ENCODE data around the gene AMPH.
"Not testable (repeated sequence)": the region's sequence is repeated elsewhere in the genome, so short reads cannot be mapped to it uniquely, and the experiment has no call there.

Gene AMPH

GRCh38 chr7:38395921-38396552, 235.1 kb downstream of the AMPH start:
- H3K4me3 ChIP-seq (ENCODE audit: low read length in 2 of 2); H3K36me3 ChIP-seq (ENCODE audit: control insufficient read depth in 2 of 2, insufficient read depth in 2 of 2, low read length in 2 of 2); H3K27me3 ChIP-seq (ENCODE audit: control insufficient read depth in 1 of 2, insufficient read depth in 2 of 2, low read length in 2 of 2): not testable (repeated sequence)

DNA sequence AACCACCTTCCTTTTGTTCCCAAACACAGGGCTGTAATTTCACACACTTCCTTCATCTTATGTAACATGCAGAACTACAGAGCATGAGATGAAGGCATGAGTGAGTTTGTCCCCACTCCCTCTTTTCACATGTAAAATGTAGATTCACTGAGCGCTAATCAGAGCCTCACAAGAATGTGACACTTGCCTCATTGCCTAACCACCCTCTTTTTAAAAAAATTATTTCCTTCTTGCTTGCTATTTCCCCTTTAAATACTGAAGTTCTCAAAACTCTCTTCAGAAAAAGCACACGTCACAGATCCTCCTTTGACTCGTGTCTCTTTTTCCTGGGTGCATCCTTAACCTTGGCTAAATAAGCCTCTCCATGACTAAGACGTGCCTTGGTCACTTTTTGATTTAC, 236.5 kb downstream of the AMPH start:
- H3K9ac ChIP-seq (ENCODE audit: low read length in 2 of 2): no peak overlapping the region
- no peaks in the 10 kb centered on the region for H3K4me1 ChIP-seq (ENCODE audit: control insufficient read depth, insufficient read depth, low read length)
- H3K27me3 ChIP-seq (ENCODE audit: control insufficient read depth in 1 of 2, insufficient read depth in 2 of 2, low read length in 2 of 2): no peaks in the 10 kb centered on the region
- H3K27ac ChIP-seq (ENCODE audit: low read length): no peak overlapping the region
- H3K9me3 ChIP-seq (ENCODE audit: control insufficient read depth in 2 of 2, low read length in 2 of 2): no peaks in the 10 kb centered on the region
- H3K36me3 ChIP-seq (ENCODE audit: control insufficient read depth in 2 of 2, insufficient read depth in 2 of 2, low read length in 2 of 2): no peaks in the 10 kb centered on the region
- H3K4me3 ChIP-seq (ENCODE audit: low read length in 2 of 2): no peak overlapping the region

More at GRCh38 chr7:38395921-38396552, 235.1 kb downstream of the AMPH start:
- H3K27ac ChIP-seq (ENCODE audit: low read length); H3K4me1 ChIP-seq (ENCODE audit: control insufficient read depth, insufficient read depth, low read length); H3K9ac ChIP-seq (ENCODE audit: low read length in 2 of 2); H3K9me3 ChIP-seq (ENCODE audit: control insufficient read depth in 2 of 2, low read length in 2 of 2): not testable (repeated sequence)

GRCh38 chr7:38393874-38394273, 237.3 kb downstream of the AMPH start:
- no peak overlapping the region for H3K4me3 ChIP-seq (ENCODE audit: low read length in 2 of 2)
- H3K36me3 ChIP-seq (ENCODE audit: control insufficient read depth in 2 of 2, insufficient read depth in 2 of 2, low read length in 2 of 2): no peaks in the 10 kb centered on the region
- H3K4me1 ChIP-seq (ENCODE audit: control insufficient read depth, insufficient read depth, low read length): no peaks in the 10 kb centered on the region
- H3K9me3 ChIP-seq (ENCODE audit: control insufficient read depth in 2 of 2, low read length in 2 of 2): no peaks in the 10 kb centered on the region
- H3K27ac ChIP-seq (ENCODE audit: low read length): no peak overlapping the region
- no peaks in the 10 kb centered on the region for H3K27me3 ChIP-seq (ENCODE audit: control insufficient read depth in 1 of 2, insufficient read depth in 2 of 2, low read length in 2 of 2)
- no peak overlapping the region for H3K9ac ChIP-seq (ENCODE audit: low read length in 2 of 2)

- H3K27ac ChIP-seq (ENCODE audit: low read length): no peak overlapping the region
- no peaks in the 10 kb centered on the region for H3K9me3 ChIP-seq (ENCODE audit: control insufficient read depth in 2 of 2, low read length in 2 of 2)
- H3K27me3 ChIP-seq (ENCODE audit: control insufficient read depth in 1 of 2, insufficient read depth in 2 of 2, low read length in 2 of 2): no peaks in the 10 kb centered on the region
- no peaks in the 10 kb centered on the region for H3K4me1 ChIP-seq (ENCODE audit: control insufficient read depth, insufficient read depth, low read length)
- H3K4me3 ChIP-seq (ENCODE audit: low read length in 2 of 2): no peak overlapping the region
- H3K36me3 ChIP-seq (ENCODE audit: control insufficient read depth in 2 of 2, insufficient read depth in 2 of 2, low read length in 2 of 2): no peaks in the 10 kb centered on the region
- H3K9ac ChIP-seq (ENCODE audit: low read length in 2 of 2): no peak overlapping the region
Measured at GRCh38 chr7:38391751-38392150, 239.4 kb downstream of the AMPH start.

- Histone ChIP-seq H3K36me3 (ENCODE audit: control insufficient read depth in 2 of 2, insufficient read depth in 2 of 2, low read length in 2 of 2) (no peaks in the 10 kb centered on the region), H3K27me3 (ENCODE audit: control insufficient read depth in 1 of 2, insufficient read depth in 2 of 2, low read length in 2 of 2) (no peaks in the 10 kb centered on the region), H3K9ac (ENCODE audit: low read length in 2 of 2) (no peak overlapping the region), H3K9me3 (ENCODE audit: control insufficient read depth in 2 of 2, low read length in 2 of 2) (no peaks in the 10 kb centered on the region), H3K4me3 (ENCODE audit: low read length in 2 of 2) (no peak overlapping the region), H3K4me1 (ENCODE audit: control insufficient read depth, insufficient read depth, low read length) (no peaks in the 10 kb centered on the region), H3K27ac (ENCODE audit: low read length) (no peak overlapping the region)
Measured at GRCh38 chr7:38385682-38386081, 245.5 kb downstream of the AMPH start.

- Histone ChIP-seq H3K27ac (ENCODE audit: low read length) (no peak overlapping the region), H3K27me3 (ENCODE audit: control insufficient read depth in 1 of 2, insufficient read depth in 2 of 2, low read length in 2 of 2) (no peaks in the 10 kb centered on the region), H3K4me3 (ENCODE audit: low read length in 2 of 2) (no peak overlapping the region), H3K9me3 (ENCODE audit: control insufficient read depth in 2 of 2, low read length in 2 of 2) (no peaks in the 10 kb centered on the region), H3K4me1 (ENCODE audit: control insufficient read depth, insufficient read depth, low read length) (no peaks in the 10 kb centered on the region), H3K9ac (ENCODE audit: low read length in 2 of 2) (no peak overlapping the region), H3K36me3 (ENCODE audit: control insufficient read depth in 2 of 2, insufficient read depth in 2 of 2, low read length in 2 of 2) (no peaks in the 10 kb centered on the region)
Measured at GRCh38 chr7:38383281-38383680, 247.9 kb downstream of the AMPH start.

- Histone ChIP-seq H3K9ac (ENCODE audit: low read length in 2 of 2) (no peak overlapping the region), H3K36me3 (ENCODE audit: control insufficient read depth in 2 of 2, insufficient read depth in 2 of 2, low read length in 2 of 2) (no peaks in the 10 kb centered on the region), H3K4me1 (ENCODE audit: control insufficient read depth, insufficient read depth, low read length) (no peaks in the 10 kb centered on the region), H3K27me3 (ENCODE audit: control insufficient read depth in 1 of 2, insufficient read depth in 2 of 2, low read length in 2 of 2) (no peaks in the 10 kb centered on the region), H3K4me3 (ENCODE audit: low read length in 2 of 2) (no peak overlapping the region), H3K27ac (ENCODE audit: low read length) (no peak overlapping the region), H3K9me3 (ENCODE audit: control insufficient read depth in 2 of 2, low read length in 2 of 2) (no peaks in the 10 kb centered on the region)
Measured at GRCh38 chr7:38382684-38383083, 248.5 kb downstream of the AMPH start.

- Histone ChIP-seq H3K36me3 (ENCODE audit: control insufficient read depth in 2 of 2, insufficient read depth in 2 of 2, low read length in 2 of 2) (no peaks in the 10 kb centered on the region), H3K9ac (ENCODE audit: low read length in 2 of 2) (no peak overlapping the region), H3K4me3 (ENCODE audit: low read length in 2 of 2) (no peak overlapping the region), H3K9me3 (ENCODE audit: control insufficient read depth in 2 of 2, low read length in 2 of 2) (no peaks in the 10 kb centered on the region), H3K27ac (ENCODE audit: low read length) (no peak overlapping the region), H3K4me1 (ENCODE audit: control insufficient read depth, insufficient read depth, low read length) (no peaks in the 10 kb centered on the region), H3K27me3 (ENCODE audit: control insufficient read depth in 1 of 2, insufficient read depth in 2 of 2, low read length in 2 of 2) (no peaks in the 10 kb centered on the region)
Measured at GRCh38 chr7:38375453-38375852, 255.7 kb downstream of the AMPH start.

DNA sequence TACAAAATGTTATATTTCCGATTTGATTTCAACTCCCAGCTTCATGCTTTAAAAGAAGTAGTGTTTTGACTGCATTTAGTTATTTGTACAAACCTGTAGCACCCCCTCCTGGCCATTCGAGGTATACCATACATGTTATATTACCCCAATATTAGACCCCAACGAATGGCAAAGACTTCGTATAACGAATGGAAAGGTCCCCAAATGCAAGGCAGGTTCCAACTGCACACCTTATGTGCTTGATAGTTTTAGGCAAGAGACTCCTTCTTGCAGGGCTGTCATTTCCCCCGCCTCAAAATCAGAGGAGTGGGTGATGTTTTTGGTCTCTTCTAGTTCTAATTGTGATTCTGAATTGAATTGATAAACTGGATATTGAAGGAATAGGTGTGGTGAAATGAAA, 256.7 kb downstream of the AMPH start:
- H3K27ac ChIP-seq (ENCODE audit: low read length): no peak overlapping the region

DNA sequence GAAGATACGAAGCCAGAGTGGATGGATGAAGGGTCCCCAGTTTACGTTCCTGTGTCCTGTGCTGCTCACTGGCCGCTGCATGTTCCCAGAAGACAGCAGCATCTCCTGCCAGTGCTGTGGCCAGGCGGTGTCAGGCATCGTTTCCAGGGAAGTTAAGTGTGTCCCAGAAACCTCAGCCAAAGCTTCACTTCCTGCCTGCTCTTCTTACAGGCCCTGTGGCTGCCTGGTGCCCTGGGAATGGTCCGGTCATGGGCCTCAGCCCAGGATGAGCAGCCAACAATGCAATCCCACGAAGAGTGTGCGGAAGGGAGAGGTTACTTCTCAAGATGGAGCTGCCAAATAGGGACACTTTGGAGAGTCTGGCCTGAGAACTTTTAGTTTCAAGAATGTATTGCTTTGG, 258.0 kb downstream of the AMPH start:
- Histone ChIP-seq H3K9ac (ENCODE audit: low read length in 2 of 2) (no peak overlapping the region), H3K27ac (ENCODE audit: low read length) (no peak overlapping the region)

More for the DNA sequence above, 256.7 kb downstream of the AMPH start:
- Histone ChIP-seq H3K9me3 (ENCODE audit: control insufficient read depth in 2 of 2, low read length in 2 of 2) (no peaks in the 10 kb centered on the region), H3K36me3 (ENCODE audit: control insufficient read depth in 2 of 2, insufficient read depth in 2 of 2, low read length in 2 of 2) (no peaks in the 10 kb centered on the region), H3K27me3 (ENCODE audit: control insufficient read depth in 1 of 2, insufficient read depth in 2 of 2, low read length in 2 of 2) (no peaks in the 10 kb centered on the region), H3K9ac (ENCODE audit: low read length in 2 of 2) (no peak overlapping the region), H3K4me3 (ENCODE audit: low read length in 2 of 2) (no peak overlapping the region), H3K4me1 (ENCODE audit: control insufficient read depth, insufficient read depth, low read length) (no peaks in the 10 kb centered on the region)

DNA sequence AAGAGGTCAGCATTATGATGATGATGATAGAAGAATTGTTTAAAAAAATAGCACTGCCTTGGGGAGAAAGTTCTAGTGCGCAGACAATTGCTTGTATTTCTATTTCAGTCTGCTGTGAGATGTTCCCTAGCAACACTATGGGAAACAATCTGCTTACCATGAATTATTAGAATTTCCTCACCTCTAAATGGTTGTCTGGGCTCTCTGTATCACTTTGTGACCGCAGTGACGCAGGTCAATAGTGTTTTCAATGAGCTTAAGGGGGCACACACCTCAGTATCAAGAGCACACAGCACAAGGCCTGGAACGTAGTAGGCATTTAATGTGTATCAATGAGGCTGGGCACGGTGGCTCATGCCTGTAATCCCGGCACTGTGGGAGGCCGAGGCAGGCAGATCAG, 258.9 kb downstream of the AMPH start:
- H3K4me1 ChIP-seq (ENCODE audit: control insufficient read depth, insufficient read depth, low read length): peaks cover 3% of the 10 kb centered on the region
- H3K9me3 ChIP-seq (ENCODE audit: control insufficient read depth in 2 of 2, low read length in 2 of 2): no peaks in the 10 kb centered on the region
- no peaks in the 10 kb centered on the region for H3K27me3 ChIP-seq (ENCODE audit: control insufficient read depth in 1 of 2, insufficient read depth in 2 of 2, low read length in 2 of 2)

More for the DNA sequence above, 258.0 kb downstream of the AMPH start:
- Histone ChIP-seq H3K36me3 (ENCODE audit: control insufficient read depth in 2 of 2, insufficient read depth in 2 of 2, low read length in 2 of 2) (no peaks in the 10 kb centered on the region), H3K9me3 (ENCODE audit: control insufficient read depth in 2 of 2, low read length in 2 of 2) (no peaks in the 10 kb centered on the region), H3K27me3 (ENCODE audit: control insufficient read depth in 1 of 2, insufficient read depth in 2 of 2, low read length in 2 of 2) (no peaks in the 10 kb centered on the region), H3K4me3 (ENCODE audit: low read length in 2 of 2) (no peak overlapping the region), H3K4me1 (ENCODE audit: control insufficient read depth, insufficient read depth, low read length) (peaks cover 1% of the 10 kb centered on the region)

More for the DNA sequence above, 258.9 kb downstream of the AMPH start:
- Histone ChIP-seq H3K9ac (ENCODE audit: low read length in 2 of 2) (no peak overlapping the region), H3K27ac (ENCODE audit: low read length) (no peak overlapping the region), H3K36me3 (ENCODE audit: control insufficient read depth in 2 of 2, insufficient read depth in 2 of 2, low read length in 2 of 2) (no peaks in the 10 kb centered on the region), H3K4me3 (ENCODE audit: low read length in 2 of 2) (no peak overlapping the region)
